ENCODE data around the gene SERPINA5. TPM values are rescaled to one million over a fixed set of nuclear protein-coding genes. Genes with fewer than 3 reads are reported as not detected.

SERPINA5 gene
- total and polyA plus RNA-seq, 2 of the 13 experiments (the other 11 are each of a cell fraction or from before 2014, with no cell fraction given) = 449 to 498 TPM

DNA sequence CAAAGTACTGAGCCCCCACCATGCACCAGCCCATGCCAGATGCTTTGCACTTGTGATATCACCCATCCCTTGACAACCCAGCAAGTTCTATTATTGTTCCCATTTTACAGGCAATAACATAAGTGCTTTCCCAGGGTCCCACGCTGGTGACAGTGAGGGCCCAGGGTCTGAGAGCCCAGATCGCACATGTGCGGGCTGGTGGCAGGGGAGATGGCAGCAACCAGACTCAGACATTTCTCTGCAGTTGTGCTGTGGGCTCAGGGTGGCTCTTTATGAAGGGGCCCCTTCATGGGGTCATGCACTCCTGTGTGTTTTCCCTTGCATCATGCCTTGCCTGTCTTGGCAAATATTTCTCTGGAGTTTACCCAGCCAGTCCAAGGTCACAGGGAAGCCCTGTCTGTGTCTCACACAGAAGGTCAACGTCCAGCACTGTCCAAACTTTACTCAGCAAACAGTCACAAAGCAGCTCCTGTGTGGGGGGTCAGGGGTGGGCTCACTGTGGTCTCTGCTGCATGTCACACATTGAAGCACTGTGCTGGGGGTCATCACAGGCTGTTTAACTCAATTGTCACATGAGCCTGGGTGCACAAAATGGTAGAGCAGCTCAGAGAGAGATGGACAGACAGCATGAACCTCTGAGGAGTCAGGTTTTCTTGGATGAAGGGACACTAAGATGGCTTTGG is 12.7 kb downstream of the SERPINA5 start (continued):
- TF ChIP-seq ZNF383 (CRISPR knock-in tag; IDR thresholded peaks at IDR 0.05; ENCODE audit: borderline replicate concordance) (no peak), ZNF784 (CRISPR knock-in tag; IDR thresholded peaks at IDR 0.05; ENCODE audit: borderline replicate concordance) (no peak), ZNF652 (CRISPR knock-in tag; IDR thresholded peaks at IDR 0.05; ENCODE audit: borderline replicate concordance, low read depth) (peak; percentile 72; the same call in 1 of the 2 replicates), ZNF343 (CRISPR knock-in tag; IDR thresholded peaks at IDR 0.05) (no peak; the same call in 1 of the 2 replicates)

DNA sequence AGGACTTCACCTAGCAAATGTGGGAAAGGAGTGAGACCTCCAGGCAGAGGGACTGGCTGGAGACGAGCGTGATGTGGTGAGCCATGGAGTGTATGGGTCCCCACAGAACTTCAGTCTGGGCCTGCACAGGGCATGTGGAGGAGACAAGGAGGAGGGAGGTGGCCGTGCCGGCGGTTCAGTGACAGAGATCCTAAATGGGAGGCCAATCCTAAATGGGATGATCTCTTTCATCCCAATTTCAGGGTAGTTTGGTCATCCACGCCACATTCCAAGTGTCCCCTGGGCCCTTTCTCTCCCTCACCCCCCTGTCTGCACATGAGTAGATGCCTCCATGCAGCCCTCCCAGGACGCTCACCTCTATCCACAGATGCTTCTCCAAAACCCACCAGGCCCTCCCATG is 13.2 kb downstream of the SERPINA5 start:
- FAIRE-seq (no peak), DNase-seq (ENCODE audit: low spot score) (no peak), ATAC-seq (peak; percentile 15)
- no peaks in the 10 kb centered on the region for H3K27me3 ChIP-seq (ENCODE audit: control insufficient read depth in 1 of 2, insufficient read depth in 2 of 2, low read length in 2 of 2)
- H3K36me3 ChIP-seq (replicated peaks in 1 of 2; ENCODE audit: control insufficient read depth in 1 of 2, insufficient read depth in 2 of 2, low read length in 2 of 2) = peaks cover 15 to 35% of the 10 kb centered on the region in 2 experiments
- H3K79me2 ChIP-seq (ENCODE audit: insufficient read depth, low read length) = peaks cover 37% of the 10 kb centered on the region
- POLR2A ChIA-PET = interaction anchor here (0.8 to 15.7 kb wide), 16 partner anchors 9 to 207 kb away, joined by 3 to 638 read pairs (median 6); partner anchors contain the start of genes SERPINA1, SERPINA3, SERPINA4 and SERPINA5
- in situ Hi-C loops (cut with HindIII; ENCODE audit: extremely low pct_ligation_motif_present, low pct_unique_long_range_greater_than_20kb) = no loop called here
- WGBS (ENCODE audit: low lambda C conversion rate) = 66% methylated on average over 7 of the region's 7 CpGs
- H3K9ac ChIP-seq (ENCODE audit: insufficient read depth, low read depth, low read length) = peak overlapping the region; percentile 71
- no peak overlapping the region for H2AFZ ChIP-seq (ENCODE audit: low read length)
- H3K9me3 ChIP-seq (ENCODE audit: low read length) = no peaks in the 10 kb centered on the region
- intact Hi-C loops (cut with micrococcal nuclease; ENCODE audit: unreplicated experiment) = no loop called here
- H3K4me1 ChIP-seq (ENCODE audit: insufficient read depth, low read length) = peaks cover 74% of the 10 kb centered on the region
- CTCF ChIA-PET (ENCODE audit: low intra/inter-chr PET ratio, low total read pairs) = no interaction called here
- peak overlapping the region in 2 of 3 experiments; percentile 25 to 54; a peak in 2 of 6 replicates for H3K4me3 ChIP-seq (replicated peaks in 1 of 3; ENCODE audit: insufficient read depth in 1 of 3, low read depth in 2 of 3, low read length in 3 of 3)
- H4K20me1 ChIP-seq (ENCODE audit: insufficient read depth, low read length) = no peaks in the 10 kb centered on the region
- peak overlapping the region; percentile 86 for H3K27ac ChIP-seq (ENCODE audit: extremely low read length, insufficient read depth, low read length)
- H3K4me2 ChIP-seq (ENCODE audit: low read depth, low read length) = peak overlapping the region; percentile 75
- TSS peak; percentile 40 for BruUV-seq (replicated peaks)
- TF ChIP-seq ZFP90 (CRISPR knock-in tag; IDR thresholded peaks at IDR 0.05; ENCODE audit: borderline replicate concordance) = no peak
- TF ChIP-seq ZNF362 (CRISPR knock-in tag; IDR thresholded peaks at IDR 0.05; ENCODE audit: borderline replicate concordance) = no peak
- no peak for TF ChIP-seq ZNF672 (CRISPR knock-in tag; IDR thresholded peaks at IDR 0.05)
- TF ChIP-seq ZFP36L2 (CRISPR knock-in tag; IDR thresholded peaks at IDR 0.05) = no peak
- no peak for TF ChIP-seq DBP (CRISPR knock-in tag; IDR thresholded peaks at IDR 0.05; ENCODE audit: not compliant biosample characterization)
- TF ChIP-seq, protein P1, sequence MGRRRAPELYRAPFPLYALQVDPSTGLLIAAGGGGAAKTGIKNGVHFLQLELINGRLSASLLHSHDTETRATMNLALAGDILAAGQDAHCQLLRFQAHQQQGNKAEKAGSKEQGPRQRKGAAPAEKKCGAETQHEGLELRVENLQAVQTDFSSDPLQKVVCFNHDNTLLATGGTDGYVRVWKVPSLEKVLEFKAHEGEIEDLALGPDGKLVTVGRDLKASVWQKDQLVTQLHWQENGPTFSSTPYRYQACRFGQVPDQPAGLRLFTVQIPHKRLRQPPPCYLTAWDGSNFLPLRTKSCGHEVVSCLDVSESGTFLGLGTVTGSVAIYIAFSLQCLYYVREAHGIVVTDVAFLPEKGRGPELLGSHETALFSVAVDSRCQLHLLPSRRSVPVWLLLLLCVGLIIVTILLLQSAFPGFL (CRISPR knock-in tag; IDR thresholded peaks at IDR 0.05) = no peak
- TF ChIP-seq, protein P2, sequence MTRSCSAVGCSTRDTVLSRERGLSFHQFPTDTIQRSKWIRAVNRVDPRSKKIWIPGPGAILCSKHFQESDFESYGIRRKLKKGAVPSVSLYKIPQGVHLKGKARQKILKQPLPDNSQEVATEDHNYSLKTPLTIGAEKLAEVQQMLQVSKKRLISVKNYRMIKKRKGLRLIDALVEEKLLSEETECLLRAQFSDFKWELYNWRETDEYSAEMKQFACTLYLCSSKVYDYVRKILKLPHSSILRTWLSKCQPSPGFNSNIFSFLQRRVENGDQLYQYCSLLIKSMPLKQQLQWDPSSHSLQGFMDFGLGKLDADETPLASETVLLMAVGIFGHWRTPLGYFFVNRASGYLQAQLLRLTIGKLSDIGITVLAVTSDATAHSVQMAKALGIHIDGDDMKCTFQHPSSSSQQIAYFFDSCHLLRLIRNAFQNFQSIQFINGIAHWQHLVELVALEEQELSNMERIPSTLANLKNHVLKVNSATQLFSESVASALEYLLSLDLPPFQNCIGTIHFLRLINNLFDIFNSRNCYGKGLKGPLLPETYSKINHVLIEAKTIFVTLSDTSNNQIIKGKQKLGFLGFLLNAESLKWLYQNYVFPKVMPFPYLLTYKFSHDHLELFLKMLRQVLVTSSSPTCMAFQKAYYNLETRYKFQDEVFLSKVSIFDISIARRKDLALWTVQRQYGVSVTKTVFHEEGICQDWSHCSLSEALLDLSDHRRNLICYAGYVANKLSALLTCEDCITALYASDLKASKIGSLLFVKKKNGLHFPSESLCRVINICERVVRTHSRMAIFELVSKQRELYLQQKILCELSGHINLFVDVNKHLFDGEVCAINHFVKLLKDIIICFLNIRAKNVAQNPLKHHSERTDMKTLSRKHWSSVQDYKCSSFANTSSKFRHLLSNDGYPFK (CRISPR knock-in tag; IDR thresholded peaks at IDR 0.05; ENCODE audit: borderline replicate concordance) = peak; percentile 12
- TF ChIP-seq ZNF766 (CRISPR knock-in tag; IDR thresholded peaks at IDR 0.05; ENCODE audit: borderline replicate concordance) = no peak
- TF ChIP-seq MBNL3 (CRISPR knock-in tag; conservative IDR thresholded peaks at IDR 0.05) = no peak
- no peak for TF ChIP-seq SP1 (IDR thresholded peaks at IDR 0.05)
- TF ChIP-seq SP1 (CRISPR knock-in tag; IDR thresholded peaks at IDR 0.05) = no peak
